Vagina (tissue), 2 donors: Measurements from ENCODE around the gene CDH4.

ENCODE experiments used
- CTCF ChIP-seq, 3 experiments: fragments of 450-650 bp in 2 of 3; fragments of 200-600 bp in 1 of 3; sonication (generic) in 1 of 3; IDR thresholded peaks; one replicate each; pipeline ENCODE4 v1.5.1; 2017 to 2019; ENCODE audit warnings: antibody characterized with exemption in 3 of 3, mild to moderate bottlenecking in 2 of 3, moderate library complexity in 2 of 3
- POLR2A ChIP-seq, 2 donors: fragments of 450-650 bp; IDR thresholded peaks; one replicate each; pipeline ENCODE4 v1.6.1; 2017; ENCODE audit warnings: antibody characterized with exemption in 2 of 2, mild to moderate bottlenecking in 2 of 2, moderate library complexity in 2 of 2

- no peak for TF ChIP-seq CTCF (IDR thresholded peaks at IDR 0.05)
- no peak for TF ChIP-seq POLR2A (IDR thresholded peaks at IDR 0.05)
Measured at GRCh38 chr20:61557621-61558020, 305.6 kb downstream of the CDH4 start.
